DOHH2 (cell line): Measurements from ENCODE around the gene DOK6.

ENCODE experiments used
- CTCF ChIP-seq: fragments of 200-600 bp; sonication (generic); IDR thresholded peaks from one replicate; pipeline ENCODE4 v1.5.1; 2014; ENCODE audit warnings: antibody characterized with exemption, mild to moderate bottlenecking, low read depth, low read length; ENCODE audit not compliant: poor library complexity, severe bottlenecking
- EZH2phosphoT487 ChIP-seq: fragments of 200-600 bp; sonication (generic); IDR thresholded peaks from 2 replicates; pipeline ENCODE4 v1.6.1; 2017; ENCODE audit warnings: borderline replicate concordance, mild to moderate bottlenecking, antibody characterized with exemption, low read length, moderate library complexity, mixed read lengths

GRCh38 chr18:69357590-69357989, 43.1 kb upstream of the DOK6 start:
- TF ChIP-seq CTCF (no peak), EZH2phosphoT487 (no peak)
